ENCODE results near the gene RGP1.

GRCh38 chr9:35712762-35713400 is 36.2 kb upstream of the RGP1 start:
- TF ChIP-seq ZBTB8A (IDR thresholded peaks at IDR 0.05; ENCODE audit: partially characterized antibody), result no peak
- no peak for TF ChIP-seq CXXC5 (CRISPR knock-in tag; IDR thresholded peaks at IDR 0.05)
- TF ChIP-seq ZC3H4 (CRISPR knock-in tag; IDR thresholded peaks at IDR 0.05; ENCODE audit: borderline replicate concordance), result no peak
- no peak for TF ChIP-seq MYBL2 (IDR thresholded peaks at IDR 0.05; ENCODE audit: low read depth)
- no peak for TF ChIP-seq MYBL2 (CRISPR knock-in tag; IDR thresholded peaks at IDR 0.05; ENCODE audit: borderline replicate concordance)
